ENCODE measurements around the gene CNNM2. TPM values are rescaled to one million over a fixed set of nuclear protein-coding genes. Genes with fewer than 3 reads are reported as not detected.

Gene CNNM2
- total and polyA plus RNA-seq, 8 donors = 0.76 to 45.5 (median 6.3) TPM

- intact Hi-C loops (cut with DNase I; ENCODE audit: low total_unique reads) = no loop called here
- Histone ChIP-seq H3K27ac (no peak overlapping the region), H3K4me1 (peaks cover 0 to 35% (median 2%) of the 10 kb centered on the region in 4 donors), H3K4me3 (no peak overlapping the region), H3K36me3 (peaks cover 24 to 100% (median 85%) of the 10 kb centered on the region in 4 donors), H3K27me3 (no peaks in the 10 kb centered on the region), H3K9me3 (no peaks in the 10 kb centered on the region)
- TF ChIP-seq CTCF (IDR thresholded peaks at IDR 0.05) (no peak), POLR2AphosphoS5 (IDR thresholded peaks at IDR 0.05) (no peak), POLR2A (IDR thresholded peaks at IDR 0.05) (no peak), EP300 (IDR thresholded peaks at IDR 0.05) (no peak)
- no peak for DNase-seq
- 73 to 92% (median 85%) methylated on average over 2 of the region's 2 CpGs for WGBS, 5 donors
These were observed 182.5 kb downstream of the CNNM2 start for GRCh38 chr10:103100620-103101019.

- intact Hi-C loops (cut with DNase I; ENCODE audit: low total_unique reads) = no loop called here
- 87 to 97% (median 90%) methylated on average over 3 of the region's 3 CpGs for WGBS, 5 donors
- DNase-seq = no peak
- no peak for TF ChIP-seq EP300 (IDR thresholded peaks at IDR 0.05)
- no peak for TF ChIP-seq POLR2A (IDR thresholded peaks at IDR 0.05)
- no peak for TF ChIP-seq CTCF (IDR thresholded peaks at IDR 0.05)
- no peak for TF ChIP-seq POLR2AphosphoS5 (IDR thresholded peaks at IDR 0.05)
- Histone ChIP-seq H3K27ac (no peak overlapping the region), H3K4me1 (peaks cover 0 to 25% (median 2%) of the 10 kb centered on the region in 4 donors), H3K36me3 (peaks cover 24 to 94% (median 74%) of the 10 kb centered on the region in 4 donors), H3K4me3 (no peak overlapping the region), H3K27me3 (no peaks in the 10 kb centered on the region), H3K9me3 (no peaks in the 10 kb centered on the region)
These were observed 184.1 kb downstream of the CNNM2 start for GRCh38 chr10:103102195-103102594.

- H3K9me3 ChIP-seq = no peaks in the 10 kb centered on the region
- peaks cover 20 to 77% (median 65%) of the 10 kb centered on the region in 4 donors for H3K36me3 ChIP-seq
- H3K27me3 ChIP-seq = no peaks in the 10 kb centered on the region
- H3K4me3 ChIP-seq = no peak overlapping the region
- WGBS, 5 donors = 90 to 99% (median 93%) methylated on average over 2 of the region's 2 CpGs
- DNase-seq = no peak
- H3K4me1 ChIP-seq = peaks cover 0 to 24% (median 2%) of the 10 kb centered on the region in 4 donors
- intact Hi-C loops (cut with DNase I; ENCODE audit: low total_unique reads) = no loop called here
- TF ChIP-seq CTCF (IDR thresholded peaks at IDR 0.05) (no peak), EP300 (IDR thresholded peaks at IDR 0.05) (no peak), POLR2A (IDR thresholded peaks at IDR 0.05) (no peak), POLR2AphosphoS5 (IDR thresholded peaks at IDR 0.05) (no peak)
- no peak overlapping the region for H3K27ac ChIP-seq
These were observed 185.9 kb downstream of the CNNM2 start for GRCh38 chr10:103103989-103104388.

- Histone ChIP-seq H3K4me1 (peaks cover 0 to 24% (median 3%) of the 10 kb centered on the region in 4 donors), H3K4me3 (no peak overlapping the region), H3K27me3 (no peaks in the 10 kb centered on the region), H3K9me3 (no peaks in the 10 kb centered on the region), H3K27ac (no peak overlapping the region), H3K36me3 (peaks cover 16 to 70% (median 58%) of the 10 kb centered on the region in 4 donors)
- intact Hi-C loops (cut with DNase I; ENCODE audit: low total_unique reads) = no loop called here
- TF ChIP-seq POLR2AphosphoS5 (IDR thresholded peaks at IDR 0.05) (no peak), EP300 (IDR thresholded peaks at IDR 0.05) (no peak), CTCF (IDR thresholded peaks at IDR 0.05) (no peak), POLR2A (IDR thresholded peaks at IDR 0.05) (no peak)
- 36 to 42% (median 41%) methylated on average over 2 of the region's 2 CpGs for WGBS, 5 donors
- DNase-seq = no peak
These were observed 186.6 kb downstream of the CNNM2 start for GRCh38 chr10:103104721-103105120.
